Measurements from ENCODE around the gene AP2M1.

DNA sequence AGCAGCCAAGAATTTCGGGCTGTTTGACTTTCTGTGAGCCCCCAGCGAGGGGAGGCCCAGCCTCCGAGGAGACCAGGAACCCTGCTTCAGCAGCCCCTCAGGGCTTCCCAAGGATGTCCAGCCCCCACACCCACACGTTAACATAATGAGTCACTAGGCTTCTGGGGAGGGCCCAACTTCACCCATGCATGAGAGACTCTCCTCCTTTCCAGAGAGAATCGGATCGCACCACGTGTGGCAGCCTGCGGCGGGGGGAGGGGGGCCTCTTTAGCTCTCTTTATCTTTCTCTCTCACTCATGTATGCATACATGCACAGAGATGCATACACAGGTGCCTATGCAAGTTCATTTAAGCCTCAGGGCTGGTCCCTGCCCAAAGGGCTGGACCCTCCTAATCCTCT lies 3.1 kb upstream of the AP2M1 start:
- TF ChIP-seq ZNF274 (IDR thresholded peaks at IDR 0.05; ENCODE audit: low read depth, low read length), result no peak
- TF ChIP-seq YY1 (IDR thresholded peaks at IDR 0.05; ENCODE audit: insufficient read depth, insufficient read length), result no peak

All from NT2/D1 (cell line).